Gastrocnemius medialis (tissue), 4 donors: Measurements from ENCODE around the gene BBS12. TPM values are rescaled to one million over a fixed set of nuclear protein-coding genes. Genes with fewer than 3 reads are reported as not detected.

Source experiments
- ATAC-seq, 2 donors: fragments of 150-250 bp; one replicate each; pipeline ENCODE4 v1.9.1; 2016
- DNase-seq, 2 donors: peaks; one replicate each; pipeline ENCODE4 v3.0.0-alpha.2; 2019
- H3K27ac ChIP-seq, 4 donors: fragments of 200-600 bp; sonication (generic); 1 replicate in 1 of 4; 2 replicates in 3 of 4; pipeline ENCODE4 v1.5.1; 2016 to 2018; ENCODE audit warnings: mild to moderate bottlenecking in 2 of 4, moderate library complexity in 1 of 4
- H3K27me3 ChIP-seq, 3 donors: fragments of 200-600 bp; sonication (generic) in 2 of 3; 1 replicate in 1 of 3; 2 replicates in 2 of 3; pipeline versions ENCODE4 v1.5.1 to v1.6.0; 2016 to 2019; ENCODE audit warnings: mild to moderate bottlenecking in 1 of 3, moderate library complexity in 1 of 3
- H3K36me3 ChIP-seq, 2 donors: fragments of 200-600 bp; sonication (generic) in 1 of 2; one replicate each; pipeline ENCODE4 v1.5.1; 2017 to 2018
- H3K4me1 ChIP-seq, 2 donors: fragments of 200-600 bp; sonication (generic) in 1 of 2; one replicate each; pipeline ENCODE4 v1.5.1; 2016 to 2017; ENCODE audit warnings: mild to moderate bottlenecking in 2 of 2
- H3K4me3 ChIP-seq, 4 donors: fragments of 200-600 bp; sonication (generic) in 3 of 4; 1 replicate in 1 of 4; 2 replicates in 3 of 4; pipeline ENCODE4 v1.5.1; 2016 to 2019; ENCODE audit warnings: mild to moderate bottlenecking in 2 of 4
- H3K9me3 ChIP-seq, 3 donors: fragments of 200-600 bp; sonication (generic) in 2 of 3; 1 replicate in 1 of 3; 2 replicates in 2 of 3; pipeline ENCODE4 v1.5.1; 2016 to 2019
- POLR2A ChIP-seq, 2 donors: fragments of 450-650 bp; IDR thresholded peaks; one replicate each; pipeline ENCODE4 v1.6.1; 2017; ENCODE audit warnings: antibody characterized with exemption in 2 of 2, mild to moderate bottlenecking in 2 of 2, moderate library complexity in 2 of 2
- in situ Hi-C, 4 donors: fragments of 200-750 bp; cut with MboI; loops; one replicate each; pipeline versions ENCODE4 v1.15.0 to v1.8.0; 2017; ENCODE audit warnings: low sequenced_read_pairs in 4 of 4
- intact Hi-C: fragments of 100-400 bp; cut with DNase I; formaldehyde crosslinking; loops from one replicate; pipeline ENCODE4 v1.15.1; 2023; ENCODE audit warnings: low total_unique reads
- total RNA-seq, 4 donors: library from RNA; depleted of rRNA; stranded (reverse); fragments of >200 nt; gene quantifications; one replicate each; pipeline versions ENCODE4 v1.1.0 to v1.2.3, GENCODE V29; 2016
- TF ChIP-seq, protein P1 (sequence below), 5 experiments: fragments of 450-650 bp in 3 of 5; fragments of 200-600 bp in 2 of 5; sonication (generic) in 2 of 5; IDR thresholded peaks in 4 of 5; conservative IDR thresholded peaks in 1 of 5; 1 replicate in 4 of 5; 2 replicates in 1 of 5; pipeline ENCODE4 v1.5.1; 2016 to 2019; ENCODE audit warnings: antibody characterized with exemption in 5 of 5, mild to moderate bottlenecking in 3 of 5, moderate library complexity in 3 of 5

Gene BBS12
- total RNA-seq, 4 donors from 2014 or later, result 0.61 to 1.9 (median 1.3) TPM

DNA sequence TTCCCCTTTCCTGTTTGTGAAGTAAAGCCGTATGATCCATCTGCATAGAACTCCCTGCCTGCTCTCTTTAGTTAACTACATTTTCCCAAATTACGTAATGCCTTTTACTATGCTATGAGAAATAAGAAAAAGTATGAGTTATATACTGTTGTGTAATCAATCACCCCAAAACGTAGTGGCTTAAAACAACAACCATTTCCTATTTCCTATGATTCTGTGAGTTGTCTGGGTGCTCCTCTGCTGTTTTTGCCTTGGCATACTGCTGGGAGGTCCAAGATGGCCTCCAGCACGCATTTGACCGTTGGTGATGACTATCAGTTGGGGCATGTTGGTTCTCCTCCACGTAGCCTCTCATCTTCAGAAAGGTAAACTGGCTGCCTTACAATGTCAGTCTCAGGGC is 39.8 kb downstream of the BBS12 start:
- DNase-seq (no peak), ATAC-seq (no peak)
- Histone ChIP-seq H3K4me3 (no peak overlapping the region), H3K9me3 (no peaks in the 10 kb centered on the region), H3K36me3 (no peaks in the 10 kb centered on the region), H3K27me3 (no peaks in the 10 kb centered on the region), H3K27ac (no peak overlapping the region), H3K4me1 (no peaks in the 10 kb centered on the region)
- in situ Hi-C loops (loop anchor here in 1 of 4 donors (25.0 kb wide), 1 partner anchor 1490 kb away; no protein-coding TSS in a partner anchor), intact Hi-C loops (no loop called here)
- no peak for TF ChIP-seq POLR2A (IDR thresholded peaks at IDR 0.05)
- TF ChIP-seq, protein P1, sequence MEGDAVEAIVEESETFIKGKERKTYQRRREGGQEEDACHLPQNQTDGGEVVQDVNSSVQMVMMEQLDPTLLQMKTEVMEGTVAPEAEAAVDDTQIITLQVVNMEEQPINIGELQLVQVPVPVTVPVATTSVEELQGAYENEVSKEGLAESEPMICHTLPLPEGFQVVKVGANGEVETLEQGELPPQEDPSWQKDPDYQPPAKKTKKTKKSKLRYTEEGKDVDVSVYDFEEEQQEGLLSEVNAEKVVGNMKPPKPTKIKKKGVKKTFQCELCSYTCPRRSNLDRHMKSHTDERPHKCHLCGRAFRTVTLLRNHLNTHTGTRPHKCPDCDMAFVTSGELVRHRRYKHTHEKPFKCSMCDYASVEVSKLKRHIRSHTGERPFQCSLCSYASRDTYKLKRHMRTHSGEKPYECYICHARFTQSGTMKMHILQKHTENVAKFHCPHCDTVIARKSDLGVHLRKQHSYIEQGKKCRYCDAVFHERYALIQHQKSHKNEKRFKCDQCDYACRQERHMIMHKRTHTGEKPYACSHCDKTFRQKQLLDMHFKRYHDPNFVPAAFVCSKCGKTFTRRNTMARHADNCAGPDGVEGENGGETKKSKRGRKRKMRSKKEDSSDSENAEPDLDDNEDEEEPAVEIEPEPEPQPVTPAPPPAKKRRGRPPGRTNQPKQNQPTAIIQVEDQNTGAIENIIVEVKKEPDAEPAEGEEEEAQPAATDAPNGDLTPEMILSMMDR (IDR thresholded peaks at IDR 0.05 in 4 of 5, conservative IDR thresholded peaks at IDR 0.05 in 1 of 5), result no peak

DNA sequence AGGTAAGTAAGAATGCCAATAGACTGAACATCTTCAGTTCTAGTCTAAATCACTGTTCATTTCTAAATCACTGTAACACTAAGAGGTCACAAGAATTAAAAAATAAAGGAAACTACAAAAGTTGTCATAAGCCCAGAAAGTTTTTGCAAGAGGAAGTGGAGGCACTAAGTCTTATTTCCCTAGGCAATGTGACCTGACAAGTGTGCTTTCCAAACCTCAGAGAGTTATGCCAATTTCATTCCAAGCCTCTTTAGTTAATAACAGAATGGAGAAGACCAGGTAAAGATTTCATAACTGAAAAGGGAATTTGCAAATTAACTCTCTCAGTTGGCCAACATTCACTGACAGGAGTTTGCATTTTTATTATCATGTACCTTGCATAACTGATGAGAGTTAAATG is 40.5 kb downstream of the BBS12 start:
- TF ChIP-seq, protein P1 (IDR thresholded peaks at IDR 0.05 in 4 of 5, conservative IDR thresholded peaks at IDR 0.05 in 1 of 5), result no peak
- TF ChIP-seq POLR2A (IDR thresholded peaks at IDR 0.05), result no peak

DNA sequence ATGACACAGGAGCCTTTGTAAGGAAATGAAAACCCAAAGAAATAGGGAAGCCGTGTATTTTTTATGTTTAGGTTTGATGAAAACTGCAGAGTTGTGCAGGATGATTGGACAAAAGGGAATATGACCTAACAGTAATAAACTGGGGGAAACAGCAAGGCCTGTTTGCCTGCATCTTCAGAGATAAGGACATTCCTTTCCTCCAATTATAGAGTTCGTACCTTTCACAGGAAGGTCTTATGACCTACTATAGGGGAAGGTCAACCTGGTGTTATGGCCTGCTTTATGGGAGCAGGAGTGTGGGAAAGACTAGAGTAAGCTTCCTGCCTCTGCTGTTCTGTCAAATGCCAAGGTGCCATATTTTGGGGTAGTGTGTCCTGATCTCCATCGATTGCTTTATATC is 42.5 kb downstream of the BBS12 start:
- Histone ChIP-seq H3K9me3 (no peaks in the 10 kb centered on the region), H3K4me3 (no peak overlapping the region), H3K27me3 (no peaks in the 10 kb centered on the region), H3K36me3 (no peaks in the 10 kb centered on the region), H3K27ac (no peak overlapping the region), H3K4me1 (no peaks in the 10 kb centered on the region)
- intact Hi-C loops (no loop called here), in situ Hi-C loops (no loop called here)
- TF ChIP-seq, protein P1 (IDR thresholded peaks at IDR 0.05 in 4 of 5, conservative IDR thresholded peaks at IDR 0.05 in 1 of 5), result no peak
- no peak for TF ChIP-seq POLR2A (IDR thresholded peaks at IDR 0.05)
- DNase-seq, result no peak
- no peak for ATAC-seq

More for the DNA sequence above, 40.5 kb downstream of the BBS12 start:
- H3K36me3 ChIP-seq, result no peaks in the 10 kb centered on the region
- no peak overlapping the region for H3K27ac ChIP-seq
- H3K9me3 ChIP-seq, result no peaks in the 10 kb centered on the region
- H3K4me3 ChIP-seq, result no peak overlapping the region
- ATAC-seq (no peak), DNase-seq (no peak)
- intact Hi-C loops (no loop called here), in situ Hi-C loops (loop anchor here in 1 of 4 donors (25.0 kb wide), 1 partner anchor 1489 kb away; no protein-coding TSS in a partner anchor)
- no peaks in the 10 kb centered on the region for H3K27me3 ChIP-seq
- H3K4me1 ChIP-seq, result no peaks in the 10 kb centered on the region

DNA sequence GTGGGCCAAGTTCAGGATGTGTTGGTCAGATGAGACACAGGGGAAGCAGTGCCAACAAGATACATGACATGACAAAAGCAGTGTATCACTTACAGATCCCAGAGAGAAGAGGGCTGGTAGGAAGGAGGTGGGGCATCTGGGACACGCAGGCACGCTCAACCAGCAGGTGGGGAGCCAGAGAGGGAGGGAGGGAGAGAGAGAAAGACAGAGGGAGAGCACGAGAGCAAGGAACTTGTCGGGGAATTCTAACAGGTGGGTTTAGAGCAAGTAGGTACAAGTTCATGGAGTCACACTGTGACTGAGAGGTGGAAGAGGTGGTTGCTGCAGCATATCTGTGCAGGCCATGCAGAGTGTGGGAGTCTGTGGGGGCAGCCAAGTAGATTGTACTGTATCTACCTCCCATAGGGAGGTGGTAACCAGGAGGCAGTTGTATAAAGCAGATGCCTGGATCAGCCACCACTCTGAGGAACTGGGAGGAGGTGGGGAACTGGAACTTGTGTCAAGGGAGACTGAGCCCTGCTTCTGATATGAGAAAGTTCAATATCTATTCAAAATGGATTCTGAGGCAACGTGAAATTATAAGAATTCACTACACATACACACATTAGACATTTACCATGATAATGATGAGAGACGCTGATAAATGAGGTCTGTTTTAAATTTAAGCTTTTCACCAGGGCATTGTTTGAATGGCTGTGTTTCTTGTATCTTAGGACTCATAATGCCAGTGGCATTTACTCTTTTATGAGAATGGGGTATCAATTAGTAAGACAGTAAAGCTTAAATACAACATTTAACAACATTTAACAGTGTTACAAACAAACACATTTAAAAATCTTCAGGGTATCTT is 43.7 kb downstream of the BBS12 start:
- ATAC-seq (no peak), DNase-seq (no peak)
- TF ChIP-seq, protein P1 (IDR thresholded peaks at IDR 0.05 in 4 of 5, conservative IDR thresholded peaks at IDR 0.05 in 1 of 5), result no peak
- TF ChIP-seq POLR2A (IDR thresholded peaks at IDR 0.05), result no peak
- Histone ChIP-seq H3K27me3 (no peaks in the 10 kb centered on the region), H3K36me3 (no peaks in the 10 kb centered on the region), H3K4me1 (no peaks in the 10 kb centered on the region), H3K9me3 (no peaks in the 10 kb centered on the region), H3K27ac (no peak overlapping the region), H3K4me3 (no peak overlapping the region)
- in situ Hi-C loops, result no loop called here
- intact Hi-C loops, result no loop called here
